K562 (cell line): ENCODE results near the gene IL31. TPM values are rescaled to one million over a fixed set of nuclear protein-coding genes. Genes with fewer than 3 reads are reported as not detected.

Source experiments
- ATAC-seq: fragments of 200-7000 bp; cut with Tn5 transposase; 3 replicates; pipeline ENCODE4 v1.9.1; 2020; ENCODE audit warnings: moderate library complexity
- BruUV-seq: library from RNA; stranded (reverse); fragments of 400-500 nt; replicated peaks from 2 replicates; lab custom pipeline; 2021; lab: Mats Ljungman, UMichigan
- CTCF ChIA-PET: fragments of 300-600 bp; formaldehyde crosslinking; extraction: SDS; loops from one replicate; lab custom pipeline; 2021; ENCODE audit warnings: low intra/inter-chr PET ratio; lab: Yijun Ruan, JAX
- POLR2A ChIA-PET: fragments of 300-600, 350-650 bp; sonication (Branson Sonifier 250); formaldehyde crosslinking; extraction: SDS; loops from one replicate; lab custom pipeline; 2021; ENCODE audit warnings: antibody characterized with exemption, inconsistent platforms; lab: Yijun Ruan, JAX
- DNase-seq, 4 experiments: peaks; one replicate each; pipeline versions ENCODE4 v3.0.0 to v3.0.0-alpha.2; 2011 to 2018; ENCODE audit warnings: low spot score in 3 of 4, mixed read lengths in 3 of 4; ENCODE audit errors: extremely low read depth in 1 of 4
- FAIRE-seq: peaks from 2 replicates; lab custom pipeline; 2011; peaks lifted over from hg19 to GRCh38; lab: Jason Lieb, UNC
- H2AFZ ChIP-seq: 2 replicates; pipeline ENCODE4 v1.6.0; 2011; ENCODE audit warnings: low read depth, low read length, control low read depth, inconsistent platforms
- H3K27ac ChIP-seq: fragments of 200-600 bp; 3 replicates; pipeline ENCODE4 v1.8.0; 2011; ENCODE audit warnings: low read depth, mild to moderate bottlenecking, control low read depth, inconsistent platforms, low read length, moderate library complexity, mixed read lengths; ENCODE audit errors: extremely low read depth
- H3K27me3 ChIP-seq, 2 experiments: fragments of 300-600 bp in 1 of 2; 2 replicates in 1 of 2; 3 replicates in 1 of 2; pipeline versions ENCODE4 v1.6.0 to v1.8.0; 2011; ENCODE audit warnings: inconsistent platforms in 2 of 2, low read length in 2 of 2, mild to moderate bottlenecking in 1 of 2, mixed read lengths in 1 of 2, moderate library complexity in 1 of 2; ENCODE audit not compliant: control insufficient read depth in 2 of 2, insufficient read depth in 2 of 2
- H3K36me3 ChIP-seq: fragments of 300-600 bp; 3 replicates; pipeline ENCODE4 v1.8.0; 2011; ENCODE audit warnings: mild to moderate bottlenecking, low read length, inconsistent platforms; ENCODE audit not compliant: control insufficient read depth, insufficient read depth
- H3K4me1 ChIP-seq, 2 experiments: fragments of 200-600 bp in 1 of 2; replicated peaks in 1 of 2; 2 replicates in 1 of 2; 3 replicates in 1 of 2; pipeline versions ENCODE4 v1.5.1 to v1.8.0; 2011; ENCODE audit warnings: inconsistent platforms in 2 of 2, low read length in 2 of 2, mild to moderate bottlenecking in 1 of 2, mixed read lengths in 1 of 2, moderate library complexity in 1 of 2; ENCODE audit not compliant: control insufficient read depth in 2 of 2, insufficient read depth in 2 of 2
- H3K4me2 ChIP-seq: 2 replicates; pipeline ENCODE4 v1.6.1; 2011; ENCODE audit warnings: low read length, control low read depth, inconsistent platforms, mixed read lengths; ENCODE audit not compliant: insufficient read depth
- H3K4me3 ChIP-seq: fragments of 200-600 bp; sonication (generic), shearing (Covaris generic); 2 replicates; pipeline ENCODE4 v1.5.1; 2016; ENCODE audit warnings: control low read depth, inconsistent platforms
- H3K79me2 ChIP-seq: fragments of 200-600 bp; 3 replicates; pipeline ENCODE4 v1.8.0; 2011; ENCODE audit warnings: low read length, inconsistent platforms; ENCODE audit not compliant: control insufficient read depth, insufficient read depth
- H3K9ac ChIP-seq, 2 experiments: 2 replicates each; pipeline versions ENCODE4 v1.6.0 to v1.6.1; 2011; ENCODE audit warnings: low read depth in 2 of 2, low read length in 2 of 2, control low read depth in 1 of 2, inconsistent platforms in 1 of 2, mild to moderate bottlenecking in 1 of 2, mixed read lengths in 1 of 2; ENCODE audit not compliant: insufficient read depth in 1 of 2
- H3K9me1 ChIP-seq: one replicate; pipeline ENCODE4 v1.6.0; 2011; ENCODE audit warnings: inconsistent platforms, mild to moderate bottlenecking, low read length, moderate library complexity; ENCODE audit not compliant: control insufficient read depth, insufficient read depth
- H3K9me3 ChIP-seq: replicated peaks from 2 replicates; pipeline ENCODE4 v1.5.1; 2011; ENCODE audit warnings: low read depth, low read length, inconsistent platforms; ENCODE audit not compliant: control insufficient read depth, insufficient read depth
- H4K20me1 ChIP-seq: replicated peaks from 2 replicates; pipeline ENCODE4 v1.6.1; 2011; ENCODE audit warnings: low read length, inconsistent platforms, mixed read lengths; ENCODE audit not compliant: control insufficient read depth, insufficient read depth
- ARNT ChIP-seq, 2 experiments: fragments of 450-650 bp; IDR thresholded peaks; 2 replicates each; pipeline ENCODE4 v1.6.1; 2016; ENCODE audit warnings: mild to moderate bottlenecking in 1 of 2
- ELF1 ChIP-seq: fragments of 200-800 bp; sonication (Bioruptor generic); IDR thresholded peaks from 2 replicates; pipeline ENCODE4 v1.6.1; 2016; ENCODE audit warnings: missing genetic modification characterization, missing compliant biosample characterization
- EWSR1 ChIP-seq: fragments of 450-650 bp; IDR thresholded peaks from 2 replicates; pipeline ENCODE4 v1.6.1; 2018; ENCODE audit warnings: borderline replicate concordance, mild to moderate bottlenecking, low read depth, moderate library complexity; ENCODE audit not compliant: partially characterized antibody
- FOXJ2 ChIP-seq: fragments of 200-800 bp; sonication (Bioruptor generic); IDR thresholded peaks from 2 replicates; pipeline ENCODE4 v1.6.1; 2016; ENCODE audit warnings: missing genetic modification characterization, missing compliant biosample characterization
- HNRNPK ChIP-seq: fragments of 200-400 bp; formaldehyde crosslinking; IDR thresholded peaks from one replicate; pipeline ENCODE4 v1.6.1; 2018; ENCODE audit warnings: mild to moderate bottlenecking, low read depth, low read length; ENCODE audit not compliant: poor library complexity, severe bottlenecking
- ILK ChIP-seq: fragments of 450-650 bp; IDR thresholded peaks from 2 replicates; pipeline ENCODE4 v1.6.1; 2016; ENCODE audit warnings: missing genetic modification characterization, low read depth, mild to moderate bottlenecking, missing compliant biosample characterization, moderate library complexity, borderline replicate concordance
- RBM17 ChIP-seq: fragments of 200-400 bp; formaldehyde crosslinking; IDR thresholded peaks from 2 replicates; pipeline ENCODE4 v1.6.1; 2017; ENCODE audit warnings: low read depth, mild to moderate bottlenecking, low read length, borderline replicate concordance
- XRCC3 ChIP-seq: fragments of 450-650 bp; IDR thresholded peaks from 2 replicates; pipeline ENCODE4 v1.6.1; 2017; ENCODE audit warnings: mild to moderate bottlenecking, moderate library complexity
- WGBS: fragments of 100-300 bp; shearing (Covaris generic); methylation state at CpG from one replicate; pipeline ENCODE4 v1.1.6; 2016; ENCODE audit warnings: low coverage, mixed read lengths; ENCODE audit not compliant: insufficient coverage; ENCODE audit errors: missing lambda C conversion rate; 5-methylcytosine and 5-hydroxymethylcytosine counted together
- in situ Hi-C: fragments of 300-500 bp; cut with MboI; formaldehyde crosslinking; loops from 4 replicates; pipeline ENCODE4 v1.15.0; 2018; ENCODE audit warnings: inconsistent platforms, mixed read lengths
- intact Hi-C: fragments of 100-400 bp; cut with micrococcal nuclease; formaldehyde crosslinking; loops from 2 replicates; pipeline ENCODE4 v1.14.2; 2022
- polyA plus RNA-seq, 8 experiments: library from polyadenylated mRNA; depleted of rRNA in 4 of 8; stranded (reverse) in 5 of 8; unstranded in 3 of 8; fragments of >200 nt; fragmentation: Nextera tagmentation in 2 of 8; fragmentation: Illumina TruSeq in 1 of 8; extraction: Ambion mirVana in 2 of 8; extraction: Trizol in 1 of 8; gene quantifications; 2 replicates each; pipeline versions ENCODE4 v1.2.1 to v1.2.3, GENCODE V29; 2011 to 2014; ENCODE audit warnings: inconsistent platforms in 1 of 8, missing spikeins in 1 of 8
- total RNA-seq, 7 experiments: library from RNA; depleted of rRNA in 6 of 7; stranded (reverse); fragments of >200 nt in 6 of 7; fragmentation: Illumina TruSeq in 2 of 7; extraction: Trizol in 2 of 7; gene quantifications; 2 replicates each; pipeline versions ENCODE4 v1.2.1 to v1.2.3, GENCODE V29; 2011 to 2021; ENCODE audit warnings: low replicate concordance in 1 of 7

Gene IL31
- total and polyA plus RNA-seq, 9 of the 15 experiments (the other 6 are each of a cell fraction or from before 2014, with no cell fraction given), result not detected

GRCh38 chr12:122152754-122153153 is 21.3 kb downstream of the IL31 start:
- WGBS, result 43% methylated on average over 9 of the region's 9 CpGs
- H3K9ac ChIP-seq, result no peak overlapping the region
- no peak overlapping the region for H3K4me2 ChIP-seq
- H3K27ac ChIP-seq, result no peak overlapping the region
- ATAC-seq (no peak), DNase-seq (no peak)
- H3K27me3 ChIP-seq, result peaks cover 2 to 14% of the 10 kb centered on the region in 2 experiments; a peak in 2 of 5 replicates
- peaks cover 4 to 8% of the 10 kb centered on the region in 2 experiments; a peak in 4 of 5 replicates for H3K4me1 ChIP-seq
- POLR2A ChIA-PET, result interaction anchor here (0.7 to 1.5 kb wide), 3 partner anchors 14 to 173 kb away, joined by 3 to 5 read pairs (median 5); no protein-coding TSS in a partner anchor
- no peak overlapping the region for H2AFZ ChIP-seq
- BruUV-seq, result no TSS peak
- no peaks in the 10 kb centered on the region for H3K79me2 ChIP-seq
- CTCF ChIA-PET, result interaction anchor here (0.9 to 1.1 kb wide), 2 partner anchors 22 to 99 kb away, joined by 3 to 4 read pairs; no protein-coding TSS in a partner anchor
- H3K36me3 ChIP-seq, result no peaks in the 10 kb centered on the region
- no peaks in the 10 kb centered on the region for H3K9me3 ChIP-seq
- TF ChIP-seq FOXJ2 (tag), result no peak
- no peak for TF ChIP-seq ILK (tag)
- no peak for TF ChIP-seq XRCC3
- TF ChIP-seq RBM17, result no peak
- TF ChIP-seq EWSR1, result no peak
- TF ChIP-seq ARNT (IDR thresholded peaks at IDR 0.05), result no peak
- no peak for TF ChIP-seq ELF1
- TF ChIP-seq HNRNPK, result no peak
- TF ChIP-seq, all 486 proteins: peak for 0
- Histone ChIP-seq H3K4me3 (no peak overlapping the region), H4K20me1 (0 out of 2 replicates have a peak, but pooled peaks cover under 1% of the 10 kb centered on the region), H3K9me1 (no peaks in the 10 kb centered on the region)
- in situ Hi-C loops, result no loop called here
- FAIRE-seq, result no peak
- intact Hi-C loops, result no loop called here
